ENCODE results near the gene CCNF.
A peak's percentile ranks its signal among the peaks of the same experiment; 100 is the strongest.
"Not testable (repeated sequence)": the region's sequence is repeated elsewhere in the genome, so short reads cannot be mapped to it uniquely, and the experiment has no call there.

Gene CCNF

GRCh38 chr16:2428051-2428783 lies 1.0 kb upstream of the CCNF start:
- DNase-seq (ENCODE audit: low spot score): no peak

- no peak for DNase-seq (ENCODE audit: low spot score)
Measured at GRCh38 chr16:2428784-2429033, 538 bp upstream of the CCNF start.

- peak; percentile 70 for DNase-seq (ENCODE audit: low spot score)
Measured at GRCh38 chr16:2429771-2430663, 770 bp downstream of the CCNF start.

GRCh38 chr16:2432286-2432685 lies 3.0 kb downstream of the CCNF start:
- no peak for DNase-seq (ENCODE audit: low spot score)

- DNase-seq (ENCODE audit: low spot score): no peak
Measured at GRCh38 chr16:2432801-2433505, 3.7 kb downstream of the CCNF start.

GRCh38 chr16:2435236-2435635 lies 6.0 kb downstream of the CCNF start:
- DNase-seq (ENCODE audit: low spot score): not testable (repeated sequence)

- no peak for DNase-seq (ENCODE audit: low spot score)
Measured at GRCh38 chr16:2436110-2436509, 6.9 kb downstream of the CCNF start.

- DNase-seq (ENCODE audit: low spot score): no peak
Measured at GRCh38 chr16:2437032-2437790, 8.0 kb downstream of the CCNF start.

- no peak for DNase-seq (ENCODE audit: low spot score)
Measured at GRCh38 chr16:2438121-2438520, 8.9 kb downstream of the CCNF start.

- DNase-seq (ENCODE audit: low spot score): no peak
Measured at GRCh38 chr16:2439598-2439997, 10.4 kb downstream of the CCNF start.

GRCh38 chr16:2441143-2441804 lies 12.0 kb downstream of the CCNF start:
- DNase-seq (ENCODE audit: low spot score): not testable (repeated sequence)

- no peak for DNase-seq (ENCODE audit: low spot score)
Measured at GRCh38 chr16:2443555-2443954, 14.3 kb downstream of the CCNF start.

GRCh38 chr16:2447920-2448583 lies 18.8 kb downstream of the CCNF start:
- no peak for DNase-seq (ENCODE audit: low spot score)

- no peak for DNase-seq (ENCODE audit: low spot score)
Measured at GRCh38 chr16:2449118-2449517, 19.9 kb downstream of the CCNF start.

GRCh38 chr16:2450535-2450934 lies 21.3 kb downstream of the CCNF start:
- DNase-seq (ENCODE audit: low spot score): no peak

GRCh38 chr16:2450975-2451381 lies 21.7 kb downstream of the CCNF start:
- DNase-seq (ENCODE audit: low spot score): no peak

- DNase-seq (ENCODE audit: low spot score): no peak
Measured at GRCh38 chr16:2451851-2452320, 22.6 kb downstream of the CCNF start.

GRCh38 chr16:2452650-2453049 lies 23.4 kb downstream of the CCNF start:
- no peak for DNase-seq (ENCODE audit: low spot score)

GRCh38 chr16:2455081-2455845 lies 26.0 kb downstream of the CCNF start:
- no peak for DNase-seq (ENCODE audit: low spot score)

- no peak for DNase-seq (ENCODE audit: low spot score)
Measured at GRCh38 chr16:2456551-2457153, 27.4 kb downstream of the CCNF start.

Data from cerebellar cortex (tissue), 1 donor.